Mononuclear cell (primary cell): ENCODE data around the gene TMEM214. TPM values are rescaled to one million over a fixed set of nuclear protein-coding genes. Genes with fewer than 3 reads are reported as not detected.
A peak's percentile ranks its signal among the peaks of the same experiment; 100 is the strongest.

Experiments
- H3K27me3 ChIP-seq: 2 replicates; pipeline ENCODE4 v1.6.0; 2011; ENCODE audit warnings: low read length, control low read depth; ENCODE audit not compliant: insufficient read depth
- H3K4me1 ChIP-seq: 2 replicates; pipeline ENCODE4 v1.5.1; 2011; ENCODE audit warnings: mild to moderate bottlenecking, low read length, control low read depth; ENCODE audit not compliant: insufficient read depth
- H3K4me3 ChIP-seq: 2 replicates; pipeline ENCODE4 v1.5.1; 2011; ENCODE audit warnings: mild to moderate bottlenecking, low read length, moderate library complexity
- H3K9me3 ChIP-seq: 2 replicates; pipeline ENCODE4 v1.5.1; 2011; ENCODE audit warnings: low read depth, mild to moderate bottlenecking, control low read depth, low read length
- total RNA-seq: library from RNA; depleted of rRNA; stranded (reverse); fragments of >200 nt; gene quantifications from one replicate; pipeline ENCODE4 v1.2.3, GENCODE V29; 2012

The TMEM214 gene
- total RNA-seq, 1 donor: 10.7 TPM

DNA sequence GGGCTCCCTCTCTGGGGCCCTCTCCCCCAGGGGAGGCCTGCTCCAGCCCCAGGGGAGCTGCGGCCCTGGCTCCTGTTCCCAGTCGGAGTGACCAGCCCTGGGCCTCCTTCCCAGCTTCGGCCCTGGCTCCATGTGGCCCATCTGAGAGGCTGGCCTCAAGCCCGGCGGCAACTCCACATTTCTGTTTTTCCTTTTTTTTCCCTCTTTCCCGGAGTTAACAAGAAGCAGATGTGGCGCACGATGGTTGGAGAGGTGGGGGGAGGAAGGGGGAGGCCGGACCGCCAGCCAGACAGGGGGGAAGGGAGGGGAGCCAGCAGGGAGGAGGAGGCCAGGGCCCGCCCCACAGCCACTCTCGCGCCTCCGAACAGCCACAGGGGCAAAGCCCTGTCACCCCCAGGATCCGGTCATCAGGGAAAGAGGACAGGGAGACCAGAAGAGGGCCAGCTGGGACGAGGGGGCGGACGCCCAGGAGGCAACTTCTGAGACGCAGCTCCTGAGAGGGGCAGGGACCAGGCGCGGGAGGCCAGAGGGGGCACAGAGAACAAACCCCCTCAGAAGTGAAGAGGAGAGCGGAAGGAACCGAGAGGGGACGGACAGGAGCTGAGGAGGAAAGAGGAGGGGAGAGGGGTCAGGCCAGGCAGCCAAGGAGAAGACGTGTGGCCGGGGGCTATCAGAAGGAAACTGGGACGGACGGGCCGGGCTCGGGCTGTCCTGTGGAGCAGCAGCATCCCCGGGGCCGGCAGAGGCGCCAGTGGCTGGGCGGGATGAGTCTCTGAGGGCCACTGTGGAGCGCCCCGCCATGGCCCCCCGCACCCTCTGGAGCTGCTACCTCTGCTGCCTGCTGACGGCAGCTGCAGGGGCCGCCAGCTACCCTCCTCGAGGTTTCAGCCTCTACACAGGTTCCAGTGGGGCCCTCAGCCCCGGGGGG, 45.8 kb downstream of the TMEM214 start, which contains the start of gene EMILIN1:
Gene EMILIN1, plus strand, starts transcription at position 349 of the 928 bp plus-strand sequence. Its CDS starts 451 bp downstream, at position 800.
- Histone ChIP-seq H3K4me1 (peaks cover 53% of the 10 kb centered on the region), H3K9me3 (no peaks in the 10 kb centered on the region), H3K4me3 (no peak within 1 kb of the TSS), H3K27me3 (no peaks in the 10 kb centered on the region)

DNA sequence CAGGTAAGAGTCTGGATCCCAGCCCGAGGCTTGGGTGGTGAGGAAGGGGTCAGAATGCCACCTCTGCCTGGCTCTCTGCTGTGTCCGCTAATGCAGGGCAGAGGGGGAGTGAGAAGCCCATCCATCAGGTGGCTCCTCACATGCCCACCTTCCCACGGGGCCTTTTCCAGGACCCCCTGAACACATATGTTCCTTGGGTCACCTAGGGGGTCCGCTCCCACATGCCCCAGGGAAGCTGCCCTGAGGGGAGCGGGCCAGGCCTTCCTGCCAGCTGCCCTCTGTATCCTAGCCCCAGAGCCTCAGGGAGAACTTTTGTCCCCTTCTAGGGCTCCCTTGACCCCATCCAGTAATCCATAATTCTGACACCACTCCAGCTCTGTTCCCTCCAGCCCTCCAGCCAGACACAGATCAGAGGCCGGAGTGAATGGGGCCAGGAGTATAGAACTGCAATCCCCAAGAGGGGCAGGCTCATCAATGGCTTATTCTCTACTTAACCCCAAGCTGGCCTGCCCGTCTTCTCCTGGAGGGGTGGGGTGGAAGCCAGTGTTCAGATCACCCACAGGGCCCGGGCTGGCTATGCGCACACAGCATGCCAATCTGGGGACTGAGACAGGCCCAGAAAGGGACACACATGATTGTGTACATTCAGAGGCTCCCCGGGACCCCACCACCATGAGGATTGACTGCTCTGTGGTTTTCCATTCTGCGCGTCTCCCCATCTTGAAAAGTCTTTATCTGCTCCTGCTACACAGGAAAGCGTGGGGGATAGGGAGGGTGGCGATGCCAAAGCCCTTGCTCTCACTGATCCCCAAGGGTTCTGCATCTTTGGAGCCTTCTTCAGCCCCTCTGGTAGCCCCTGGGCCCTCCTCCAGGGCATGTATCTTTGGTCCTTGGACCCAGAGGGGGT, 46.7 kb downstream of the TMEM214 start:
- no peaks in the 10 kb centered on the region for H3K27me3 ChIP-seq
- H3K4me1 ChIP-seq: peaks cover 45% of the 10 kb centered on the region
- H3K4me3 ChIP-seq: no peak overlapping the region
- H3K9me3 ChIP-seq: no peaks in the 10 kb centered on the region

DNA sequence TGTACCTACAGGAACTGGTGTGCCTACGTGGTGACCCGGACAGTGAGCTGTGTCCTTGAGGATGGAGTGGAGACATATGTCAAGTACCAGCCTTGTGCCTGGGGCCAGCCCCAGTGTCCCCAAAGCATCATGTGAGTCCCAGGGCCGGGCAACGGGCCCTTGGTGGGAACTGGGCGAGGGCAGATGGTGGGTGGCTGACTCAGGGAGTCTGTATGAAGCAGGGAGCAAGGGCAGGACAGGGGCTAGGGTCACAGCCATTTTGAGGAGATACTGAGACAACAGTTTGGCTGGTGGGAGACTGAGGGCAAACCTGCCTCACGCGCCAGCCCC, 47.3 kb downstream of the TMEM214 start:
- Histone ChIP-seq H3K4me3 (no peak overlapping the region), H3K27me3 (no peaks in the 10 kb centered on the region), H3K9me3 (no peaks in the 10 kb centered on the region), H3K4me1 (peaks cover 44% of the 10 kb centered on the region)

DNA sequence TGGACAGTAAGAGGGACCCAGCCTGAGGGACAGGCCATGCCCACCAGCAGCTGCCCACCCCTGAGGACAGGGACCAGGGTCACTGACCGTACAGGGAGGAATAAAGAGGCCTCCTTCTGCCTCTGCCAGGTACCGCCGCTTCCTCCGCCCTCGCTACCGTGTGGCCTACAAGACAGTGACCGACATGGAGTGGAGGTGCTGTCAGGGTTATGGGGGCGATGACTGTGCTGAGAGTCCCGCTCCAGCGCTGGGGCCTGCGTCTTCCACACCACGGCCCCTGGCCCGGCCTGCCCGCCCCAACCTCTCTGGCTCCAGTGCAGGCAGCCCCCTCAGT, 47.8 kb downstream of the TMEM214 start:
- Histone ChIP-seq H3K4me3 (no peak overlapping the region), H3K27me3 (no peaks in the 10 kb centered on the region), H3K9me3 (no peaks in the 10 kb centered on the region), H3K4me1 (peaks cover 44% of the 10 kb centered on the region)

DNA sequence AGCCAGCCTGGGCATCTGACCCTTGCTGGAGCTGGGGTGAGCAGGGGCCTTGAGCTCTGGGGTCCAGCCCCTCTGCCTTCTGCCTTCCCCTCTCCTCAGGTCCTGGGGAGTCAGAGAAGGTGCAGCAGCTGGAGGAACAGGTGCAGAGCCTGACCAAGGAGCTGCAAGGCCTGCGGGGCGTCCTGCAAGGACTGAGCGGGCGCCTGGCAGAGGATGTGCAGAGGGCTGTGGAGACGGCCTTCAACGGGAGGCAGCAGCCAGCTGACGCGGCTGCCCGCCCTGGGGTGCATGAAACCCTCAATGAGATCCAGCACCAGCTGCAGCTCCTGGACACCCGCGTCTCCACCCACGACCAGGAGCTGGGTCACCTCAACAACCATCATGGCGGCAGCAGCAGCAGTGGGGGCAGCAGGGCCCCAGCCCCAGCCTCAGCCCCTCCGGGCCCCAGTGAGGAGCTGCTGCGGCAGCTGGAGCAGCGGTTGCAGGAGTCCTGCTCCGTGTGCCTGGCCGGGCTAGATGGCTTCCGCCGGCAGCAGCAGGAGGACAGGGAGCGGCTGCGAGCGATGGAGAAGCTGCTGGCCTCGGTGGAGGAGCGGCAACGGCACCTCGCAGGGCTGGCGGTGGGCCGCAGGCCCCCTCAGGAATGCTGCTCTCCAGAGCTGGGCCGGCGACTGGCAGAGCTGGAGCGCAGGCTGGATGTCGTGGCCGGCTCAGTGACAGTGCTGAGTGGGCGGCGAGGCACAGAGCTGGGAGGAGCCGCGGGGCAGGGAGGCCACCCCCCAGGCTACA, 49.4 kb downstream of the TMEM214 start:
- no peaks in the 10 kb centered on the region for H3K9me3 ChIP-seq
- no peaks in the 10 kb centered on the region for H3K27me3 ChIP-seq
- no peak overlapping the region for H3K4me3 ChIP-seq
- peaks cover 45% of the 10 kb centered on the region for H3K4me1 ChIP-seq

DNA sequence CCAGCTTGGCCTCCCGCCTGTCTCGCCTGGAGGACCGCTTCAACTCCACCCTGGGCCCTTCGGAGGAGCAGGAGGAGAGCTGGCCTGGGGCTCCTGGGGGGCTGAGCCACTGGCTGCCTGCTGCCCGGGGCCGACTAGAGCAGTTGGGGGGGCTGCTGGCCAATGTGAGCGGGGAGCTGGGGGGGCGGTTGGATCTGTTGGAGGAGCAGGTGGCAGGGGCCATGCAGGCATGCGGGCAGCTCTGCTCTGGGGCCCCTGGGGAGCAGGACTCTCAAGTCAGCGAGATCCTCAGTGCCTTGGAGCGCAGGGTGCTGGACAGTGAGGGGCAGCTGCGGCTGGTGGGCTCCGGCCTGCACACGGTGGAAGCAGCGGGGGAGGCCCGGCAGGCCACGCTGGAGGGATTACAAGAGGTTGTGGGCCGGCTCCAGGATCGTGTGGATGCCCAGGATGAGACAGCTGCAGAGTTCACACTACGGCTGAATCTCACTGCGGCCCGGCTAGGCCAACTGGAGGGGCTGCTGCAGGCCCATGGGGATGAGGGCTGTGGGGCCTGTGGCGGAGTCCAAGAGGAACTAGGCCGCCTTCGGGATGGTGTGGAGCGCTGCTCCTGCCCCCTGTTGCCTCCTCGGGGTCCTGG, 50.1 kb downstream of the TMEM214 start:
- peaks cover 50% of the 10 kb centered on the region for H3K4me1 ChIP-seq
- no peaks in the 10 kb centered on the region for H3K27me3 ChIP-seq
- no peaks in the 10 kb centered on the region for H3K9me3 ChIP-seq
- H3K4me3 ChIP-seq: no peak overlapping the region

DNA sequence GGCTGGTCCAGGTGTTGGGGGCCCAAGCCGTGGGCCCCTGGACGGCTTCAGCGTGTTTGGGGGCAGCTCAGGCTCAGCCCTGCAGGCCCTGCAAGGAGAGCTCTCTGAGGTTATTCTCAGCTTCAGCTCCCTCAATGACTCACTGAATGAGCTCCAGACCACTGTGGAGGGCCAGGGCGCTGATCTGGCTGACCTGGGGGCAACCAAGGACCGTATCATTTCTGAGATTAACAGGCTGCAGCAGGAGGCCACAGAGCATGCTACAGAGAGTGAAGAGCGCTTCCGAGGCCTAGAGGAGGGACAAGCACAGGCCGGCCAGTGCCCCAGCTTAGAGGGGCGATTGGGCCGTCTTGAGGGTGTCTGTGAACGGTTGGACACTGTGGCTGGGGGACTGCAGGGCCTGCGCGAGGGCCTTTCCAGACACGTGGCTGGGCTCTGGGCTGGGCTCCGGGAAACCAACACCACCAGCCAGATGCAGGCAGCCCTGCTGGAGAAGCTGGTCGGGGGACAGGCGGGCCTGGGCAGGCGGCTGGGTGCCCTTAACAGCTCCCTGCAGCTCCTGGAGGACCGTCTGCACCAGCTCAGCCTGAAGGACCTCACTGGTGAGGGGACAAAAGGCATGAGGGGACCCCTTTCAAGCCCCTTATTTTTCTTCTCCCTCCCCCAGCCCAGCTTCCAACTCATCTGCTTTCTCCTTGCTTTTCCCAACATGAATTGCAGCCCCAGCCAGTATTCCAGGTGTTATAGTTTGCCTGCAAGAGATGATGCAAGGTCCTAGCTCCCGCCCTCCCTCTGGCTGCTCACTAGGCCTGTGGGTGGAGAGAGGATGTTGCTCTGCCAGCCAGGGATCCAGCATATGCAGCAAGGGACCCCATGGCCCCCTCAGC, 50.9 kb downstream of the TMEM214 start:
- Histone ChIP-seq H3K4me3 (no peak overlapping the region), H3K4me1 (peaks cover 50% of the 10 kb centered on the region), H3K27me3 (no peaks in the 10 kb centered on the region), H3K9me3 (no peaks in the 10 kb centered on the region)

DNA sequence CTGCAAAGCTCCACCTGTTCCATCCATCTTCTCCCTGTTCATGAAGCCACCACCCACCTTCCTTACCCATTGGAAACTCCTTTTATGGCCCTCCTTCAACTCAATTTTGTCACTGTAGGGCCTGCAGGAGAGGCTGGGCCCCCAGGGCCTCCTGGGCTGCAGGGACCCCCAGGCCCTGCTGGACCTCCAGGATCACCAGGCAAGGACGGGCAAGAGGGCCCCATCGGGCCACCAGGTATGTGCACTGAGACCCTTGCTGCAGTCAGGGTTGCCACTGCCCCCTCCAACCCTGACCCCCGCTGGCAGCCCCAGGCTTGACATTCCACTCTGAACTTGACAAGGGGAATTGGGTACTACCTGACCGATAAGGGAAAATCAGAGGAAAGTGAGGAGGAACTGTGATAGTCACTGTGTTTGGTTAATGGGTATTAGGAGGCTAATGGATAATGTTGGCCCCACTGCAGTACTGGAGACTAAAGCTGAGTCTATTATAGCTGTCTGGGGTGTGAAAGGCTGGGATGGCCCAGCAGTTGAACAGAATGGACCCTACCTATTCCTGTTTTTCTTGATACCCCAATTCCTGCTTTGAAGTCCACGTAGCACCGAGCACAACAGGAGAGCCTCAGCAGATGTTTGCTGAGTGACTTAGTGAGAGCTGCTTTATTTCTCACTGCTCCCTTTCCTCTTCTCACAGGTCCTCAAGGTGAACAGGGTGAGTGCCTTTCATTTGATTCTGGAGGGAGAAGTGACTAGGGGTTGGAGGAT, 51.7 kb downstream of the TMEM214 start:
- Histone ChIP-seq H3K4me1 (peaks cover 44% of the 10 kb centered on the region), H3K9me3 (no peaks in the 10 kb centered on the region), H3K4me3 (no peak overlapping the region)

DNA sequence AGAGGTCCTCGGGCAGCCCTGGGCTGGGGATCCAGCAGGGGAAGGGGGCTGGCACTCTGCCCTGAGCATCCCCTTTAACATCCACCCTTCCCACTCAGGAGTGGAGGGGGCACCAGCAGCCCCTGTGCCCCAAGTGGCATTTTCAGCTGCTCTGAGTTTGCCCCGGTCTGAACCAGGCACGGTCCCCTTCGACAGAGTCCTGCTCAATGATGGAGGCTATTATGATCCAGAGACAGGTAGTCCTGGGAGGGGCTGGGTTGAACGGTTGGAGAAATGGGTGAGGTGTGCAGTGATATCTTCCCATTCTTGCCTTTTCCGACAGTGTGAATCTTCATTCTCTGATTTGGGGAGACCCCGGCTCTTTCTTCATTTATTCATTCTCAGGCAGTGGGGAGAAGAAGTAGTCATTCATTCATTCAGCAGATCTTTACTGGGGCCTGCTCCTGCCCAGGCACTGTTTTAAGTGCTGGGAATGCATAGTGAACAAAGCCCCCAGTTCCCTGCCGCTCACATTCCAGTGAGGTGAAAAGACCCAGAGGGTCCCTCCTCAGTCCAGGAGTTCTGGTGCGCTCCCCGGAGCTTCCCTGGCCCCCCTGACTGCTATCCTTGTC, 52.4 kb downstream of the TMEM214 start:
- H3K4me1 ChIP-seq: peaks cover 43% of the 10 kb centered on the region
- H3K27me3 ChIP-seq: no peaks in the 10 kb centered on the region
- H3K9me3 ChIP-seq: no peaks in the 10 kb centered on the region
- peak overlapping the region; percentile 58 for H3K4me3 ChIP-seq

More for the DNA sequence above, 51.7 kb downstream of the TMEM214 start:
- H3K27me3 ChIP-seq: no peaks in the 10 kb centered on the region

DNA sequence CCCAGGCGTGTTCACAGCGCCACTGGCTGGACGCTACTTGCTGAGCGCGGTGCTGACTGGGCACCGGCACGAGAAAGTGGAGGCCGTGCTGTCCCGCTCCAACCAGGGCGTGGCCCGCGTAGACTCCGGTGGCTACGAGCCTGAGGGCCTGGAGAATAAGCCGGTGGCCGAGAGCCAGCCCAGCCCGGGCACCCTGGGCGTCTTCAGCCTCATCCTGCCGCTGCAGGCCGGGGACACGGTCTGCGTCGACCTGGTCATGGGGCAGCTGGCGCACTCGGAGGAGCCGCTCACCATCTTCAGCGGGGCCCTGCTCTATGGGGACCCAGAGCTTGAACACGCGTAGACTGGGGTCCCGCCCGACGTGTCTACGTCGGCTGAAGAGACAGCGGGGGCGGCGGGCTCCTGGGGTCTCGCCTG, 52.9 kb downstream of the TMEM214 start:
- no peaks in the 10 kb centered on the region for H3K9me3 ChIP-seq
- H3K4me3 ChIP-seq: peak overlapping the region; percentile 58
- H3K4me1 ChIP-seq: peaks cover 41% of the 10 kb centered on the region
- no peaks in the 10 kb centered on the region for H3K27me3 ChIP-seq

DNA sequence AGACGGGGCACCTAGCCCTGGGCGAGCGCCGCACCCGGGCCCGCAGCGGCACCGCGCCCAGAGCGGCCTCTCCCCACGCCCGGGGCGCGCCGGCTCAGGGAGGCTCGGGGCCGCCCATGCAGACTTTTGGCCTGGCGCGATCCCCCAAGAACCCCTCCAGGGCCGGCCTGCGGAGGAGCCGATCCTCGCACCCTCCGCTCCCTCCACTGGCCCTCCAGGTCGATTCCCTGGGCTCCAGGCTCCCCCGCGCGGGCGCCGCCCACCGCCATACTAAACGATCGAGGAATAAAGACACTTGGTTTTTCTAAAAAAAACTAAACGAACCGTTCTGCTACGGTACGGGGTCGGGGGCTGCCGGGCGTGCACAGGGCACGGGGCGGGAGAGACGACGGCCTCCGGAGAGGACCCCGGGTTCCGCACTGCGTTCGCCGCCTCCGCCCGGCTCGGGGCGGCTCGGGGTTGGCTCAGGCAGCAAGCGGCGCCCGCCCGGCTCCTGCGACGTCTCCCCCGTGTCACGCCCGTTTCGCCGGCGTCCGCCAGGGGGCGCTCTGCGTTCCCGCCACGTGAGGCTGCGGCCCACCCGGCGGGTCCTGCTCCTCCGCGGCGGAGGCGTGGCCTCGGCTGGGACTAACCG, 53.4 kb downstream of the TMEM214 start:
- peaks cover 36% of the 10 kb centered on the region for H3K4me1 ChIP-seq
- no peaks in the 10 kb centered on the region for H3K9me3 ChIP-seq
- H3K4me3 ChIP-seq: peak overlapping the region; percentile 58
- no peaks in the 10 kb centered on the region for H3K27me3 ChIP-seq

DNA sequence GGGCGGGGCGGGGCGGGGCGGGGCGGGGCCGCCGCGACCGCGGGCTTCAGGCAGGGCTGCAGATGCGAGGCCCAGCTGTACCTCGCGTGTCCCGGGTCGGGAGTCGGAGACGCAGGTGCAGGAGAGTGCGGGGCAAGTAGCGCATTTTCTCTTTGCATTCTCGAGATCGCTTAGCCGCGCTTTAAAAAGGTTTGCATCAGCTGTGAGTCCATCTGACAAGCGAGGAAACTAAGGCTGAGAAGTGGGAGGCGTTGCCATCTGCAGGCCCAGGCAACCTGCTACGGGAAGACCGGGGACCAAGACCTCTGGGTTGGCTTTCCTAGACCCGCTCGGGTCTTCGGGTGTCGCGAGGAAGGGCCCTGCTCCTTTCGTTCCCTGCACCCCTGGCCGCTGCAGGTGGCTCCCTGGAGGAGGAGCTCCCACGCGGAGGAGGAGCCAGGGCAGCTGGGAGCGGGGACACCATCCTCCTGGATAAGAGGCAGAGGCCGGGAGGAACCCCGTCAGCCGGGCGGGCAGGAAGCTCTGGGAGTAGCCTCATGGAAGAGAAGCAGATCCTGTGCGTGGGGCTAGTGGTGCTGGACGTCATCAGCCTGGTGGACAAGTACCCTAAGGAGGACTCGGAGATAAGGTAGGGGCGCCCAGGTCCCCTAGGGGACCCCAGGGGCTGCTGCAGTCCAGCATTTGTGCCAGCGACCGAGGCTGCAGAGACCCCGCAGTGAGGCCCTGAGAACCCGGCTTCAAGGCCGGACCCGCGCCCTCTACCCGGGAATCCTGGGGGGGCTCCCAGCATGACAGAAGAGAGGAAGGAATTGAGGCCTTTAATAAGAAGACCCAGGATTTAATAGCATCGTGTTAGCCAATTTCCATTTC, 54.2 kb downstream of the TMEM214 start, which contains the start of gene KHK:
Gene KHK, plus strand, starts transcription at position 49 of the 870 bp plus-strand sequence. Its CDS starts 488 bp downstream, at position 537.
- Histone ChIP-seq H3K4me3 (peak within 1 kb of the TSS; percentile 58), H3K4me1 (peaks cover 28% of the 10 kb centered on the region), H3K27me3 (no peaks in the 10 kb centered on the region), H3K9me3 (no peaks in the 10 kb centered on the region)
